ENCODE data around the gene RIPOR3.

DNA sequence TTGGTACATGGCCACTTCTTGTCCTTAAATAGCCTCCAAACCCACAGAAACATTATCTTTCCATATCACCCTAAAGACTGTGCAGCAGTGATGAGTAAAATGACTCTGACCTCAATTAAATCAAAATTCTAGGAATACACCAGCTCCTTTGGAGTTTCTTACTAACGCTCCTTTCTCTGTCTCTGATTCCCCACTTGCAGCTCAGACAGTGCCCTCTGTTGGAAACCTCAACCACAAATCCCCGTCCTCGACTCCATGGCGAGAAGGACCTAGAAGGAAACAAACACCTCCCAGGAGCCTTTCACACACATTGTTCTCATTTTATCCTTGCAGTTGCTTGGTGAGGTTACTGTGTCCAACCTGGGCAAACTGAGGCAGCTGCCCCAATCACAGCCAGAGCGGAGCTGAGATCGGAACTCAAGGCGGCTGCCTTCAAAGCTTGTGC is 22.3 kb upstream of the RIPOR3 start:
- TF ChIP-seq EZH2 (IDR thresholded peaks at IDR 0.05; ENCODE audit: borderline replicate concordance, low read length) = no peak
- TF ChIP-seq, protein P1, sequence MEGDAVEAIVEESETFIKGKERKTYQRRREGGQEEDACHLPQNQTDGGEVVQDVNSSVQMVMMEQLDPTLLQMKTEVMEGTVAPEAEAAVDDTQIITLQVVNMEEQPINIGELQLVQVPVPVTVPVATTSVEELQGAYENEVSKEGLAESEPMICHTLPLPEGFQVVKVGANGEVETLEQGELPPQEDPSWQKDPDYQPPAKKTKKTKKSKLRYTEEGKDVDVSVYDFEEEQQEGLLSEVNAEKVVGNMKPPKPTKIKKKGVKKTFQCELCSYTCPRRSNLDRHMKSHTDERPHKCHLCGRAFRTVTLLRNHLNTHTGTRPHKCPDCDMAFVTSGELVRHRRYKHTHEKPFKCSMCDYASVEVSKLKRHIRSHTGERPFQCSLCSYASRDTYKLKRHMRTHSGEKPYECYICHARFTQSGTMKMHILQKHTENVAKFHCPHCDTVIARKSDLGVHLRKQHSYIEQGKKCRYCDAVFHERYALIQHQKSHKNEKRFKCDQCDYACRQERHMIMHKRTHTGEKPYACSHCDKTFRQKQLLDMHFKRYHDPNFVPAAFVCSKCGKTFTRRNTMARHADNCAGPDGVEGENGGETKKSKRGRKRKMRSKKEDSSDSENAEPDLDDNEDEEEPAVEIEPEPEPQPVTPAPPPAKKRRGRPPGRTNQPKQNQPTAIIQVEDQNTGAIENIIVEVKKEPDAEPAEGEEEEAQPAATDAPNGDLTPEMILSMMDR (IDR thresholded peaks at IDR 0.05; ENCODE audit: low read length) = no peak
